ENCODE results near the gene MX2. TPM values are rescaled to one million over a fixed set of nuclear protein-coding genes. Genes with fewer than 3 reads are reported as not detected.
"Not testable (repeated sequence)": the region's sequence is repeated elsewhere in the genome, so short reads cannot be mapped to it uniquely, and the experiment has no call there.

Gene MX2
- total and polyA plus RNA-seq, 12 donors: 0.44 to 31.3 (median 4.8) TPM

DNA sequence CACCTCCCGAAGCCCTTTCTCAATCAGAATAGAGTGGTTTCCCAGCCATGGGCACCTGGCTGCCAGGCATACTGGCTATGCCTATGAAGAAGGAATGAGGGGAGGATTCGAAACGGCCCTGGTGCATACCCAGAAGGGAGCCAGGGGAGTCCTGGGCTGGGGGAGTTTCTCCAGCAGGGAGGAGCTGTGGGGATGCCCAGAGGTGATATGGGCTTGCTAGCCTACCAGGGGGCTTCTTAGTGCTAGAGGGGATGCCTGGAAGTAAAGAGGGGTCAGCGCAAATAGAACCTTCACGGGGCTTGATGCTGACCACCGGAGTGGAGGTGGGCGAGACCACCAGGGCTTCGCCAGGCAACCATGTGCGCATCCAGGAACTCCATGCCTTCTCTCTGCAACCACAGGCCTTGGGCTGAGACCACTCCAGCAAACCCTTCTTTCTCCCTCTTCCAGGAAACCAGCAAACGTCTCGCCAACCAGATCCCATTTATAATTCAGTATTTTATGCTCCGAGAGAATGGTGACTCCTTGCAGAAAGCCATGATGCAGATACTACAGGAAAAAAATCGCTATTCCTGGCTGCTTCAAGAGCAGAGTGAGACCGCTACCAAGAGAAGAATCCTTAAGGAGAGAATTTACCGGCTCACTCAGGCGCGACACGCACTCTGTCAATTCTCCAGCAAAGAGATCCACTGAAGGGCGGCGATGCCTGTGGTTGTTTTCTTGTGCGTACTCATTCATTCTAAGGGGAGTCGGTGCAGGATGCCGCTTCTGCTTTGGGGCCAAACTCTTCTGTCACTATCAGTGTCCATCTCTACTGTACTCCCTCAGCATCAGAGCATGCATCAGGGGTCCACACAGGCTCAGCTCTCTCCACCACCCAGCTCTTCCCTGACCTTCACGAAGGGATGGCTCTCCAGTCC, 46.0 kb downstream of the MX2 start:
- H3K4me1 ChIP-seq (replicated peaks in 1 of 2): no peaks in the 10 kb centered on the region
- H3K9me3 ChIP-seq (replicated peaks in 1 of 3): no peaks in the 10 kb centered on the region
- WGBS, 4 donors: 86 to 90% (median 88%) methylated on average over 24 of the region's 24 CpGs
- H3K36me3 ChIP-seq (replicated peaks in 1 of 2): no peaks in the 10 kb centered on the region
- H3K4me3 ChIP-seq: no peak overlapping the region
- peak in 1 of 7 donors; percentile 5 for DNase-seq
- no peaks in the 10 kb centered on the region for H3K27me3 ChIP-seq
- intact Hi-C loops (cut with DNase I): no loop called here
- no peak for TF ChIP-seq POLR2A (IDR thresholded peaks at IDR 0.05)
- TF ChIP-seq, protein P1, sequence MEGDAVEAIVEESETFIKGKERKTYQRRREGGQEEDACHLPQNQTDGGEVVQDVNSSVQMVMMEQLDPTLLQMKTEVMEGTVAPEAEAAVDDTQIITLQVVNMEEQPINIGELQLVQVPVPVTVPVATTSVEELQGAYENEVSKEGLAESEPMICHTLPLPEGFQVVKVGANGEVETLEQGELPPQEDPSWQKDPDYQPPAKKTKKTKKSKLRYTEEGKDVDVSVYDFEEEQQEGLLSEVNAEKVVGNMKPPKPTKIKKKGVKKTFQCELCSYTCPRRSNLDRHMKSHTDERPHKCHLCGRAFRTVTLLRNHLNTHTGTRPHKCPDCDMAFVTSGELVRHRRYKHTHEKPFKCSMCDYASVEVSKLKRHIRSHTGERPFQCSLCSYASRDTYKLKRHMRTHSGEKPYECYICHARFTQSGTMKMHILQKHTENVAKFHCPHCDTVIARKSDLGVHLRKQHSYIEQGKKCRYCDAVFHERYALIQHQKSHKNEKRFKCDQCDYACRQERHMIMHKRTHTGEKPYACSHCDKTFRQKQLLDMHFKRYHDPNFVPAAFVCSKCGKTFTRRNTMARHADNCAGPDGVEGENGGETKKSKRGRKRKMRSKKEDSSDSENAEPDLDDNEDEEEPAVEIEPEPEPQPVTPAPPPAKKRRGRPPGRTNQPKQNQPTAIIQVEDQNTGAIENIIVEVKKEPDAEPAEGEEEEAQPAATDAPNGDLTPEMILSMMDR (IDR thresholded peaks at IDR 0.05): no peak
- H3K27ac ChIP-seq: no peak overlapping the region

GRCh38 chr21:41410361-41410760, 48.5 kb downstream of the MX2 start:
- H3K4me3 ChIP-seq: no peak overlapping the region
- no peaks in the 10 kb centered on the region for H3K27me3 ChIP-seq
- H3K4me1 ChIP-seq (replicated peaks in 1 of 2): no peaks in the 10 kb centered on the region
- no peak for DNase-seq
- no peaks in the 10 kb centered on the region for H3K9me3 ChIP-seq (replicated peaks in 1 of 3)
- H3K36me3 ChIP-seq (replicated peaks in 1 of 2): no peaks in the 10 kb centered on the region
- H3K27ac ChIP-seq: no peak overlapping the region
- TF ChIP-seq, protein P1 (IDR thresholded peaks at IDR 0.05): no peak
- no peak for TF ChIP-seq POLR2A (IDR thresholded peaks at IDR 0.05)
- intact Hi-C loops (cut with DNase I): no loop called here
- 58 to 64% (median 61%) methylated on average over 1 of the region's 1 CpG for WGBS, 4 donors

DNA sequence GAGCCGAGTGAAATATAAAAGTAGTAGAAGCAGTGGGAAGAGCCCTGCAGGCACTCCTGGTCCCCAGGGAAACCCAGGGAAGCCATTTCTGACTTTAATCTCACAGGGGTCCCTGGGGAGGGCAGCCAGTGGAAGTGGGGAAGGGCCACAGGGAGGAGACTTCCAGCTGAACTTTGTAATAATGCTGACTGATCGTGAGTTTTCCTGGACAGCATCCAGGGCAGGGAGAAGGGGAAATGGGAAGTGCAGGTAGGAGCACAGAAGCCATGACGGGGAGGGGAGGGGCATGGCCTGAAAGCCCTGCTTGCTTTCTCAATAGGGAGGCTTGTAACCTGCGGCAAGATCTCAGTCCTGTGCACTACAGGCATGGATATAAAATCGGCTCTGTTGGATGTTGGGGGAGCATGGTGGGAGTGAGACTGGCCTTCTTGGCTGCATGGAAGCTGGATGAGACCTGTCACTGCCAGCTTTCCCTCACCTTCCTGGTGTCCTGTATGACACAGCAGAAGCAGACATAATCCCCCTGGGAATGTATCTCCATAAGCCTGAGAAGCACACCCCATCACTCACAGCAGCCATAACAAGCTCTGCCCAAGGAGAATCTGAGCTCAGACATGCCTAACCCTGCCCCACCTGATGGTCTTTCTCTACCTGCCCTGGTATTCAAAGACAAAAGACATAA, 49.1 kb downstream of the MX2 start:
- H3K27ac ChIP-seq: no peak overlapping the region
- no peaks in the 10 kb centered on the region for H3K36me3 ChIP-seq (replicated peaks in 1 of 2)
- 67 to 78% (median 76%) methylated on average over 4 to 5 of the region's 5 CpGs for WGBS, 4 donors
- TF ChIP-seq, protein P1 (IDR thresholded peaks at IDR 0.05): no peak
- TF ChIP-seq POLR2A (IDR thresholded peaks at IDR 0.05): no peak
- no peak overlapping the region for H3K4me3 ChIP-seq
- H3K27me3 ChIP-seq: no peaks in the 10 kb centered on the region
- intact Hi-C loops (cut with DNase I): no loop called here
- no peaks in the 10 kb centered on the region for H3K9me3 ChIP-seq (replicated peaks in 1 of 3)
- peak in 2 of 7 donors; percentile 14 to 35 for DNase-seq
- no peaks in the 10 kb centered on the region for H3K4me1 ChIP-seq (replicated peaks in 1 of 2)

DNA sequence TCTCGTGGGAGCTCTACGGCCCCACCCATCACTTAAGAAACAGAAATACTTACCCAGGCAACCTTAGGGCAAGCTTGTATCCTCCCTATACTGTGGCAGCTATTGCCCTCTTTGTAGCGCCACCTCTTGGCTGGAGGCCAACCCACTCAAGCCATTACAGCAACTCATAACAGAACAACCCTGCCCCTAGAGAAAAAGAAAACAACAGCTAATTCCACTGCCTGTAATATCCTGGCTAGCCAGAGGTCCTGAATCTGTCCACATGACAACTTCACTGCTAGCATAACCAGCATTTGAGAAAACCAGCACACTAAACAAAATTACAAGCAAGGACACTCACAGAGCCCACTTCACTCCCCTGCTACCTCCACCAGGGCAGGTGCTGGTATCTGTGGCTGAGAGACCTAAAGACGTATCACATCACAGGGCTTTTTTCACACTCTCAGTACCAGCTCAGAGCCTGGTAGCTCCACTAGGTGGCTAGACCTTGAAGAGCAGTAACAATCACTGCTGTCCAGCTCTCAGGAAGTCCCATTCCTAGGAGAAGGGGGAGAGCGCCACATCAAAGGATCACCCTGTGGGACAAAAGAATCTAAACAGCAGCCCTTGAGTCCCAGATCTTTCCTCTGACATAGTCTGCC, 49.7 kb downstream of the MX2 start:
- H3K4me3 ChIP-seq: no peak overlapping the region
- intact Hi-C loops (cut with DNase I): no loop called here

DNA sequence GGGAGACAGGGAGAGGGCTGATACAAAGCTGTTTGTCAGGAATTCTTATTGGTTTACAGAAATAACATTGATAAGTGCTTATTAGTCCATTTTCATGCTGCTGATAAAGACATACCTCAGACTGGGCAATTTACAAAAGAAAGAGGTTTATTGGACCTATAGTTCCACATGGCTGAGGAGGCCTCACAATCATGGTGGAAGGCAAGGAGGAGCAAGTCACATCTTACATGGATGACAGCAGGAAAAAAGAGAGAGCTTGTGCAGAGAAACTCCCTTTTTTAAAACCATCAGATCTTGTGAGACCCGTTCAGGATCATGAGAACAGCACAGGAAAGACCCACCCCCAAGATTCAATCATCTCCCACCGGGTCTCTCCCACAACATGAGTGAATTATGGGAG, 55.7 kb downstream of the MX2 start:
- H3K27me3 ChIP-seq; intact Hi-C loops (cut with DNase I); H3K4me3 ChIP-seq; H3K9me3 ChIP-seq (replicated peaks in 1 of 3); H3K4me1 ChIP-seq (replicated peaks in 1 of 2); H3K36me3 ChIP-seq (replicated peaks in 1 of 2); H3K27ac ChIP-seq: not testable (repeated sequence)
- DNase-seq: peak in 1 of 7 donors; percentile 5
- 79 to 92% (median 86%) methylated on average over 2 of the region's 2 CpGs for WGBS, 4 donors

More for the DNA sequence above, 49.7 kb downstream of the MX2 start:
- no peaks in the 10 kb centered on the region for H3K9me3 ChIP-seq (replicated peaks in 1 of 3)
- no peaks in the 10 kb centered on the region for H3K27me3 ChIP-seq
- no peaks in the 10 kb centered on the region for H3K4me1 ChIP-seq (replicated peaks in 1 of 2)
- no peak for TF ChIP-seq POLR2A (IDR thresholded peaks at IDR 0.05)
- TF ChIP-seq, protein P1 (IDR thresholded peaks at IDR 0.05): peak in 1 of 6 experiments; percentile 15
- no peaks in the 10 kb centered on the region for H3K36me3 ChIP-seq (replicated peaks in 1 of 2)
- peak in 3 of 7 donors; percentile 31 to 58 (median 41) for DNase-seq
- 57 to 77% (median 76%) methylated on average over 4 to 5 of the region's 5 CpGs for WGBS, 4 donors
- no peak overlapping the region for H3K27ac ChIP-seq

Data from adrenal gland (tissue), 12 donors.